ENCODE measurements around the gene CDON. TPM values are rescaled to one million over a fixed set of nuclear protein-coding genes. Genes with fewer than 3 reads are reported as not detected.
A peak's percentile ranks its signal among the peaks of the same experiment; 100 is the strongest.

Gene CDON
- total and polyA plus RNA-seq, 2 of the 13 experiments (the other 11 are each of a cell fraction or from before 2014, with no cell fraction given), result 9.6 to 12.8 TPM

DNA sequence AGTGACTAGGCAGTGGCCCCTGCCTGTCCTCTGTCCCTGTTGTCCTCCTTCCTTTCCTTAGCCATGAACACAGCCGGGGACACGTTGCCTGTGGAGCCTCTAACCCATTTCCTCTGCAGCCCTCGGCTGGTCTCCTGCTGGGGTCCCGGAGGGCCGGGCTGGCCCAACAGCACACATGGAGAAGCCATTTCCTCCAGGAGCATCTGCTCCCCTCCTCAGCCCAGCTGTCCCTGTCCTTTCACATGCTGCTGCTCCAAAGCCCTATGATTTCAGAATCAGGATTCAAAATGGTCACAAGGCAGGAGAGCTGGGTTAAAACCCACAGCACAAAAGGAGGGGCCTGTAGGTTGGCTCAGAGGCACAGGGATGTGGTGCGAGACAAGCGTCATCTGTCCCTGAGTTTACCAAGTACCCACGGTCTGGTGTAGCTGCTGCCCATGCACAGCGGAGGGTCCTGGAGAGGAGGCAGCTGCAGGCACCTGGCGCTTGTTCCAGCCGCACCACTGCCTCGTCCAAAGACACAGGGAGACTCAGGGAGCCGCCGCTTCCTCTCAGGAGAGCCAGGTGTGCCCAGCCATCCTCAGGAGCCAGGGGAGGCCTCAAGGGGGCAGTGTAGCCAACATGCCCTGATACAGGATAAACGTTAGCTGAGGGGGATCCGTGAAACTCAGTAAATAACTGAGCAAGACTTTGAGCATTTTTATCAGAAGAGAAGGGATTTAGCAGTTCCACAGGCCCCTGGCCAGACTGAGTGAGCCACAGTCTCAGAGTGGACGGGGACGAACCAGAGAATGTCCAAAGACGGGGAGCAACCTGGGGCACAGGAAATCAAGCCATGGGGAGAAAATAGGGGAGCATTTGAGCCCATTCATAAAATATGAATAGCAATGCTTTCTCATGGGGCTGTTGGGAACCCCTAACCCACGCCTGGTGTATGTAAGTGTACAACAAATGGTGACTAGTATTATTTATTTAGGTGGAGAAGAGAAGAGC is 120.8 kb downstream of the CDON start (continued):
- TF ChIP-seq FOXO1 (CRISPR knock-in tag; IDR thresholded peaks at IDR 0.05) (peak; percentile 50; the same call in 1 of the 2 replicates), ZNF329 (CRISPR knock-in tag; IDR thresholded peaks at IDR 0.05; ENCODE audit: low read depth) (no peak), STAG1 (CRISPR knock-in tag; IDR thresholded peaks at IDR 0.05) (peak; percentile 84), MEIS2 (CRISPR knock-in tag; IDR thresholded peaks at IDR 0.05) (no peak), ARNT2 (CRISPR knock-in tag; IDR thresholded peaks at IDR 0.05; ENCODE audit: low read depth) (no peak), ZNF841 (CRISPR knock-in tag; IDR thresholded peaks at IDR 0.05; ENCODE audit: borderline replicate concordance) (no peak), ZNF24 (IDR thresholded peaks at IDR 0.05) (no peak), MIXL1 (CRISPR knock-in tag; IDR thresholded peaks at IDR 0.05) (0 out of 2 replicates have a peak, but pooled peaks have one; percentile 16), GATAD2A (CRISPR knock-in tag; IDR thresholded peaks at IDR 0.05) (peak; percentile 44; the same call in 1 of the 2 replicates), ZNF792 (CRISPR knock-in tag; IDR thresholded peaks at IDR 0.05) (no peak), SOX13 (IDR thresholded peaks at IDR 0.05) (no peak), SOX13 (CRISPR knock-in tag; conservative IDR thresholded peaks at IDR 0.05 in 1 of 2, IDR thresholded peaks at IDR 0.05 in 1 of 2) (0 out of 4 replicates have a peak, but pooled peaks of 1 of the 2 experiments have one; percentile 11)
- TF ChIP-seq, protein P1, sequence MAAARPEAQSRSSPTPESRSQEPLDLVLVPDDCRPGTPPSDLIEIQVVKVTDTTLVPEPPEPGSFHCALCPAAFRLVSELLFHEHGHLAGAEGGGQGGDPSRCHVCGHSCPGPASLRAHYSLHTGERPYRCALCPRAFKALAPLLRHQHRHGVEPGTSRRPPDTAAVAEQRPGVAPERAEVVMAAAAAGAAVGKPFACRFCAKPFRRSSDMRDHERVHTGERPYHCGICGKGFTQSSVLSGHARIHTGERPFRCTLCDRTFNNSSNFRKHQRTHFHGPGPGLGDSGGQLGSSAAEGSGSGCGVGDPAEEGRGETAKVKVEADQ (CRISPR knock-in tag; IDR thresholded peaks at IDR 0.05; ENCODE audit: borderline replicate concordance), result peak; percentile 60; the same call in 1 of the 2 replicates
- TF ChIP-seq, protein P2, sequence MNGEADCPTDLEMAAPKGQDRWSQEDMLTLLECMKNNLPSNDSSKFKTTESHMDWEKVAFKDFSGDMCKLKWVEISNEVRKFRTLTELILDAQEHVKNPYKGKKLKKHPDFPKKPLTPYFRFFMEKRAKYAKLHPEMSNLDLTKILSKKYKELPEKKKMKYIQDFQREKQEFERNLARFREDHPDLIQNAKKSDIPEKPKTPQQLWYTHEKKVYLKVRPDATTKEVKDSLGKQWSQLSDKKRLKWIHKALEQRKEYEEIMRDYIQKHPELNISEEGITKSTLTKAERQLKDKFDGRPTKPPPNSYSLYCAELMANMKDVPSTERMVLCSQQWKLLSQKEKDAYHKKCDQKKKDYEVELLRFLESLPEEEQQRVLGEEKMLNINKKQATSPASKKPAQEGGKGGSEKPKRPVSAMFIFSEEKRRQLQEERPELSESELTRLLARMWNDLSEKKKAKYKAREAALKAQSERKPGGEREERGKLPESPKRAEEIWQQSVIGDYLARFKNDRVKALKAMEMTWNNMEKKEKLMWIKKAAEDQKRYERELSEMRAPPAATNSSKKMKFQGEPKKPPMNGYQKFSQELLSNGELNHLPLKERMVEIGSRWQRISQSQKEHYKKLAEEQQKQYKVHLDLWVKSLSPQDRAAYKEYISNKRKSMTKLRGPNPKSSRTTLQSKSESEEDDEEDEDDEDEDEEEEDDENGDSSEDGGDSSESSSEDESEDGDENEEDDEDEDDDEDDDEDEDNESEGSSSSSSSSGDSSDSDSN (CRISPR knock-in tag; IDR thresholded peaks at IDR 0.05), result peak; percentile 43
- TF ChIP-seq, protein P3, sequence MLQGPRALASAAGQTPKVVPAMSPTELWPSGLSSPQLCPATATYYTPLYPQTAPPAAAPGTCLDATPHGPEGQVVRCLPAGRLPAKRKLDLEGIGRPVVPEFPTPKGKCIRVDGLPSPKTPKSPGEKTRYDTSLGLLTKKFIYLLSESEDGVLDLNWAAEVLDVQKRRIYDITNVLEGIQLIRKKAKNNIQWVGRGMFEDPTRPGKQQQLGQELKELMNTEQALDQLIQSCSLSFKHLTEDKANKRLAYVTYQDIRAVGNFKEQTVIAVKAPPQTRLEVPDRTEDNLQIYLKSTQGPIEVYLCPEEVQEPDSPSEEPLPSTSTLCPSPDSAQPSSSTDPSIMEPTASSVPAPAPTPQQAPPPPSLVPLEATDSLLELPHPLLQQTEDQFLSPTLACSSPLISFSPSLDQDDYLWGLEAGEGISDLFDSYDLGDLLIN (CRISPR knock-in tag; IDR thresholded peaks at IDR 0.05; ENCODE audit: borderline replicate concordance), result no peak
- TF ChIP-seq, protein P4, sequence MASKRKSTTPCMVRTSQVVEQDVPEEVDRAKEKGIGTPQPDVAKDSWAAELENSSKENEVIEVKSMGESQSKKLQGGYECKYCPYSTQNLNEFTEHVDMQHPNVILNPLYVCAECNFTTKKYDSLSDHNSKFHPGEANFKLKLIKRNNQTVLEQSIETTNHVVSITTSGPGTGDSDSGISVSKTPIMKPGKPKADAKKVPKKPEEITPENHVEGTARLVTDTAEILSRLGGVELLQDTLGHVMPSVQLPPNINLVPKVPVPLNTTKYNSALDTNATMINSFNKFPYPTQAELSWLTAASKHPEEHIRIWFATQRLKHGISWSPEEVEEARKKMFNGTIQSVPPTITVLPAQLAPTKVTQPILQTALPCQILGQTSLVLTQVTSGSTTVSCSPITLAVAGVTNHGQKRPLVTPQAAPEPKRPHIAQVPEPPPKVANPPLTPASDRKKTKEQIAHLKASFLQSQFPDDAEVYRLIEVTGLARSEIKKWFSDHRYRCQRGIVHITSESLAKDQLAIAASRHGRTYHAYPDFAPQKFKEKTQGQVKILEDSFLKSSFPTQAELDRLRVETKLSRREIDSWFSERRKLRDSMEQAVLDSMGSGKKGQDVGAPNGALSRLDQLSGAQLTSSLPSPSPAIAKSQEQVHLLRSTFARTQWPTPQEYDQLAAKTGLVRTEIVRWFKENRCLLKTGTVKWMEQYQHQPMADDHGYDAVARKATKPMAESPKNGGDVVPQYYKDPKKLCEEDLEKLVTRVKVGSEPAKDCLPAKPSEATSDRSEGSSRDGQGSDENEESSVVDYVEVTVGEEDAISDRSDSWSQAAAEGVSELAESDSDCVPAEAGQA (IDR thresholded peaks at IDR 0.05; ENCODE audit: low read depth), result no peak
- TF ChIP-seq, protein P4 (CRISPR knock-in tag; IDR thresholded peaks at IDR 0.05; ENCODE audit: borderline replicate concordance), result no peak

All from HepG2 (cell line).